ENCODE measurements around the gene GRB10. TPM values are rescaled to one million over a fixed set of nuclear protein-coding genes. Genes with fewer than 3 reads are reported as not detected.

Gene GRB10
- total and polyA plus RNA-seq, 11 donors: 14.7 to 38.2 (median 28.0) TPM

DNA sequence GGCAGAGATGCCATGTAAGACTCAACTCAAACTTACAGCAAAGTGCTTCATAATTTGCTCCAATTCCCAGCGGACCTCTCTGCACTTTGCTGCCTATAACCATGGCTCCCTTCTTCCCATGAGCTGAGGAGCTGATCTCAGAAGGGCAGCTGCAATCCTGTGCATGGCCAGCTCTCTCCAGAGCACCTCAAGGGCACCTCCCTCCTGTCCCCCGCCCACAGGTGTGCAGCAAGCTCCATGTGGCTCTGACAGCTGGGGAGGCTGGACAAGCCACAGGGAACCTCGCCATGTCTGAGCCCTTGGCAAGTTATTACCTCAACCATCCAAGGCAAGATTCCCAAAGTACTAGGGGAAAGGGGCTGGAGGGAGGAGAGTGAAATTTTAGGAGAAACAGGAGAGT lies 156.4 kb downstream of the GRB10 start:
- H3K4me3 ChIP-seq: no peak overlapping the region
- ATAC-seq: no peak
- intact Hi-C loops (cut with DNase I): no loop called here
- 94 to 97% (median 95%) methylated on average over 3 of the region's 3 CpGs for WGBS, 4 donors
- H3K4me1 ChIP-seq: peaks cover 0 to 85% (median 29%) of the 10 kb centered on the region in 12 donors
- no peaks in the 10 kb centered on the region for H3K27me3 ChIP-seq
- H3K36me3 ChIP-seq: peaks cover 0 to 29% (median 14%) of the 10 kb centered on the region in 9 donors
- peak overlapping the region in 1 of 12 donors; percentile 53 for H3K27ac ChIP-seq
- no peaks in the 10 kb centered on the region for H3K9me3 ChIP-seq
- no peak for DNase-seq
- TF ChIP-seq CTCF (IDR thresholded peaks at IDR 0.05) (no peak), POLR2A (IDR thresholded peaks at IDR 0.05) (no peak)

DNA sequence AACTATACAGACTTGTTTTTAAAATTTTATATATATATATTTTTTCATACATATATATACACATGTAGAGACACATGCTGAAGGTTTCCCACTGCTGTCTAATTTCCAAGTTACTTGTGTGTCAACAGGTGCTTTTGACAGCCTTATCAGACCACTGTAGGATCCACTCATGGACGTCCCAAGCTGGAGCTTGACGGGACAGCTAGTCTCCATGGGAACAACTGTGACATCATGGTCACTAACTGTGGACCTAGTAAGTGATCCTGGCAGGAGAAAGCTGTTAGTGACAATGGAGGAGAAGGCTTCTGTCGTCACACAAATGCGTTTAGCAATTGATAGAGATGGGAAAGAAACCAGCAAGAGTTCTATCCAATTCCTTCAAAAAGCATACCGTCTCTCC lies 157.3 kb downstream of the GRB10 start:
- Histone ChIP-seq H3K9me3 (no peaks in the 10 kb centered on the region), H3K27ac (peak overlapping the region in 3 of 12 donors; percentile 14 to 53 (median 33)), H3K4me1 (peaks cover 0 to 81% (median 29%) of the 10 kb centered on the region in 12 donors), H3K36me3 (peaks cover 0 to 29% (median 14%) of the 10 kb centered on the region in 9 donors), H3K27me3 (no peaks in the 10 kb centered on the region), H3K4me3 (no peak overlapping the region)
- ATAC-seq: peak; percentile 43 to 86 (median 74)
- TF ChIP-seq POLR2A (IDR thresholded peaks at IDR 0.05): no peak
- no peak for TF ChIP-seq CTCF (IDR thresholded peaks at IDR 0.05)
- intact Hi-C loops (cut with DNase I): no loop called here
- 39 to 63% (median 54%) methylated on average over 5 of the region's 5 CpGs for WGBS, 4 donors
- DNase-seq: peak in 2 of 5 donors; percentile 62 to 77

DNA sequence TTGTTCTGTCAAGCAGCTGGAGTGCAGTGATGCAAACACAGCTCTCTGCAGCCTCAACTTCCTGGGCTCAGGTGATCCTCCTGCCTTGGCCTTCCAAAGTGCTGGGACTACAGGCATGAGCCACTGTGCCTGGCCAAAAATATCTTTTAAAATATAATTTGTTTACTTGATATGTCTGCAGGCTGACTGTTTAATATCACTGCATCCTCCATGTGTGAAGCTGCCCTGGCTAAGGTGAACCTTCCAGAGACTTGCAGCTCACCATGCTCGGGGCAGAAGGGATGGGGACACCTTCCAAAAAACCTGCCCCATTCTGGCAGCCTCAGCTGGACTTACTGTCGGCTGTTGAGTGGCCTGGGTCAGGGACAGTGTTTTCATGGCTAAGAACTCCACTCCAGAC lies 159.9 kb downstream of the GRB10 start:
- 38 to 66% (median 51%) methylated on average over 2 of the region's 2 CpGs for WGBS, 4 donors
- H3K27ac ChIP-seq: peak overlapping the region in 11 of 12 donors; percentile 22 to 83 (median 68)
- peaks cover 0 to 40% (median 25%) of the 10 kb centered on the region in 9 donors for H3K36me3 ChIP-seq
- H3K4me1 ChIP-seq: peaks cover 0 to 56% (median 20%) of the 10 kb centered on the region in 12 donors
- ATAC-seq (no peak), DNase-seq (no peak)
- no peaks in the 10 kb centered on the region for H3K9me3 ChIP-seq
- no peaks in the 10 kb centered on the region for H3K27me3 ChIP-seq
- TF ChIP-seq CTCF (IDR thresholded peaks at IDR 0.05) (no peak), POLR2A (IDR thresholded peaks at IDR 0.05) (no peak)
- H3K4me3 ChIP-seq: no peak overlapping the region
- intact Hi-C loops (cut with DNase I): loop anchor here in 1 of 10 donors (2.0 to 5.0 kb wide), 3 partner anchors 44 to 169 kb away; no protein-coding TSS in a partner anchor

DNA sequence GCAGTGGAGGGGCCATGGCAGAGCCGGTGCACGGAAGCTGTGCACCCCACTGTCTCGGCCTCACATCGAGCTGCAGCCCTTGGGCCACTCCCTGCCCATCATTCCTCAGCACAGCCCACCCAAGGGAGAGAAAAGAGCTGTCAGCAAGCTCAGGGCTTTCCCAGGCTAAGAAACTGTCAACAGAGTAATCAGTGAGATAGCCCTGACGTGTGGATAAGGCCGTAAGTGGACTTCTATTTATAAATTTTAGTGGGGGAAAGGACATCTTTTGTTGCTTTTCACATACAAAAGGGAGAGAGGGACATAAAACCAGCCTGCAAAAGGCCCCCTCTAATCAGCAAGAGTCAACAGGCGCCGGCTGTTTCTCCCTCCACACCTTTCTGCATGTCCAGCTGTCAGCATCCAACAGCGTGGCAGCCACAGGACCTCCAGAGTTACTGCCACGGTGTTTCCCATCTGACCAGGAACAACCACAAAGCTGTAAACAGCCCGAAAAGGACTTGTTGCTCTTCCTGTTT lies 160.7 kb downstream of the GRB10 start:
- H3K9me3 ChIP-seq: no peaks in the 10 kb centered on the region
- intact Hi-C loops (cut with DNase I): loop anchor here in 1 of 10 donors (2.0 to 5.0 kb wide), 3 partner anchors 45 to 170 kb away; no protein-coding TSS in a partner anchor
- DNase-seq: peak in 3 of 5 donors; percentile 59 to 78 (median 76)

More for the DNA sequence above, 160.7 kb downstream of the GRB10 start:
- WGBS, 4 donors: 40 to 46% (median 43%) methylated on average over 10 to 11 of the region's 11 CpGs
- H3K27ac ChIP-seq: peak overlapping the region; percentile 22 to 83 (median 68)
- H3K4me1 ChIP-seq: peaks cover 0 to 48% (median 19%) of the 10 kb centered on the region in 12 donors
- H3K4me3 ChIP-seq: peak overlapping the region in 3 of 12 donors; percentile 3 to 6 (median 5)
- peaks cover 0 to 48% (median 29%) of the 10 kb centered on the region in 9 donors for H3K36me3 ChIP-seq
- H3K27me3 ChIP-seq: no peaks in the 10 kb centered on the region
- ATAC-seq: peak; percentile 61 to 82 (median 78)
- TF ChIP-seq CTCF (IDR thresholded peaks at IDR 0.05) (no peak), POLR2A (IDR thresholded peaks at IDR 0.05) (no peak)
